Ovary (tissue), 3 donors: ENCODE data around the gene ADARB2.

Source experiments
- POLR2A ChIP-seq: fragments of 450-650 bp; IDR thresholded peaks from one replicate; pipeline ENCODE4 v1.6.1; 2017; ENCODE audit warnings: antibody characterized with exemption, mild to moderate bottlenecking, moderate library complexity
- TF ChIP-seq, protein P1 (sequence below), 3 donors: fragments of 450-650 bp in 2 of 3; fragments of 200-600 bp in 1 of 3; IDR thresholded peaks; one replicate each; pipeline versions ENCODE4 v1.5.1 to v1.8.0; 2016 to 2022; ENCODE audit warnings: antibody characterized with exemption in 3 of 3, mild to moderate bottlenecking in 1 of 3
- donor health status: DM: no; HTN: no; CAD: no.

DNA sequence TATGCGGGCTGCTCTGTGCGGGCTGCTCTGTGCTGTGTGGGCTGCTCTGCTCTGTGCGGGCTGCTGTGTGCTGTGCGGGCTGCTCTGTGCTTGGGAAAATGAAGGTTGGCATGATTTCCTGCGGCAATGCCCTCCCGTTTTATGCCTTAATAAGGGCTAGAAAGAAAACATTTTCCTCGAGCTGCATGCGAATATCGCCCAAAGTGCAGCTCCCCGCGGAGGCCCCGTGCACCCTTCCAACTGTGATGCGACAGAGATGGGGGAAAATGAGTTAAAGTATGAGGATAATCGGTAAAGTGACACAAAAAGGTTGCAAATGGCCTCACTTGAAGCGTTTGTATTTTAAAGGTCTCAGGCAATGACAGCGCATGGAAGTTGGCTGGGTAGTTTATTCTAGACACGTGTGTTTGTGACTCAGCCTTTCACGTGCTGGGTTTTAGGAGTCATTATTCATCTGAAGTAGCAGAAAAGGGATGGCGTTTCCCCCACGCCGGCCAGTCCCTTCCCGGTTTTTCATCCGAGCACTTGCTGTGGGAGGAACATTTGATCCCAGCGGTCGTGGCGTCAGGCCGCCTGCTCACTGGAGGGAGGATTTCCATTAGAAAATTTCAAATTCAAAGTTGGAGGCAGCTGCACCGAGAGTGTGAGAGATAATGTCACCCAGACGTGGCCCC lies 220.7 kb downstream of the ADARB2 start:
- no peak for TF ChIP-seq POLR2A
- TF ChIP-seq, protein P1, sequence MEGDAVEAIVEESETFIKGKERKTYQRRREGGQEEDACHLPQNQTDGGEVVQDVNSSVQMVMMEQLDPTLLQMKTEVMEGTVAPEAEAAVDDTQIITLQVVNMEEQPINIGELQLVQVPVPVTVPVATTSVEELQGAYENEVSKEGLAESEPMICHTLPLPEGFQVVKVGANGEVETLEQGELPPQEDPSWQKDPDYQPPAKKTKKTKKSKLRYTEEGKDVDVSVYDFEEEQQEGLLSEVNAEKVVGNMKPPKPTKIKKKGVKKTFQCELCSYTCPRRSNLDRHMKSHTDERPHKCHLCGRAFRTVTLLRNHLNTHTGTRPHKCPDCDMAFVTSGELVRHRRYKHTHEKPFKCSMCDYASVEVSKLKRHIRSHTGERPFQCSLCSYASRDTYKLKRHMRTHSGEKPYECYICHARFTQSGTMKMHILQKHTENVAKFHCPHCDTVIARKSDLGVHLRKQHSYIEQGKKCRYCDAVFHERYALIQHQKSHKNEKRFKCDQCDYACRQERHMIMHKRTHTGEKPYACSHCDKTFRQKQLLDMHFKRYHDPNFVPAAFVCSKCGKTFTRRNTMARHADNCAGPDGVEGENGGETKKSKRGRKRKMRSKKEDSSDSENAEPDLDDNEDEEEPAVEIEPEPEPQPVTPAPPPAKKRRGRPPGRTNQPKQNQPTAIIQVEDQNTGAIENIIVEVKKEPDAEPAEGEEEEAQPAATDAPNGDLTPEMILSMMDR (IDR thresholded peaks at IDR 0.05), result no peak
